ENCODE results near the gene SPTBN1. TPM values are rescaled to one million over a fixed set of nuclear protein-coding genes. Genes with fewer than 3 reads are reported as not detected.

Gene SPTBN1
- total RNA-seq, 2 experiments from 2014 or later, result 132 to 183 TPM

- intact Hi-C loops (cut with micrococcal nuclease; ENCODE audit: unreplicated experiment), result no loop called here
- Histone ChIP-seq H3K4me2 (ENCODE audit: low read length) (no peak overlapping the region), H4K20me1 (ENCODE audit: insufficient read depth, low read length) (0 out of 2 replicates have a peak, but pooled peaks cover 2% of the 10 kb centered on the region), H3K4me1 (ENCODE audit: insufficient read depth, low read length, poor library complexity, severe bottlenecking) (peaks cover 91% of the 10 kb centered on the region), H3K4me3 (ENCODE audit: low read depth, low read length, poor library complexity, severe bottlenecking) (no peak overlapping the region), H3K9me3 (ENCODE audit: low read length) (no peaks in the 10 kb centered on the region), H3K36me3 (ENCODE audit: insufficient read depth, low read length) (peaks cover 8% of the 10 kb centered on the region; the same call in 1 of the 2 replicates), H3K79me2 (ENCODE audit: insufficient read depth, low read depth, low read length) (peaks cover 100% of the 10 kb centered on the region), H3K9me2 (ENCODE audit: insufficient read depth, low read length) (no peaks in the 10 kb centered on the region), H2AFZ (ENCODE audit: low read length) (no peak overlapping the region), H3K27ac (ENCODE audit: low read depth, low read length, poor library complexity, severe bottlenecking) (no peak overlapping the region)
- ChIA-PET POLR2A (no interaction called here), CTCF (ENCODE audit: unreplicated experiment) (no interaction called here)
- TF ChIP-seq CTCF (conservative IDR thresholded peaks at IDR 0.05; ENCODE audit: low read length) (no peak), EZH2phosphoT487 (IDR thresholded peaks at IDR 0.05; ENCODE audit: borderline replicate concordance, low read depth, low read length) (no peak)
- no TSS peak for BruUV-seq (replicated peaks)
- no peak for DNase-seq (ENCODE audit: low spot score)
Measured at GRCh38 chr2:54566896-54567295, 110.8 kb downstream of the SPTBN1 start.

GRCh38 chr2:54568876-54569321 is 112.8 kb downstream of the SPTBN1 start:
- ChIA-PET CTCF (ENCODE audit: unreplicated experiment) (no interaction called here), POLR2A (interaction anchor here (0.7 to 5.8 kb wide), 6 partner anchors 10 to 476 kb away, joined by 3 to 56 read pairs (median 7); no protein-coding TSS in a partner anchor)
- Histone ChIP-seq H3K36me3 (ENCODE audit: insufficient read depth, low read length) (peaks cover 8% of the 10 kb centered on the region; the same call in 1 of the 2 replicates), H3K9me3 (ENCODE audit: low read length) (no peaks in the 10 kb centered on the region), H3K4me2 (ENCODE audit: low read length) (peak overlapping the region; percentile 73), H4K20me1 (ENCODE audit: insufficient read depth, low read length) (no peaks in the 10 kb centered on the region), H3K9me2 (ENCODE audit: insufficient read depth, low read length) (no peaks in the 10 kb centered on the region), H3K4me1 (ENCODE audit: insufficient read depth, low read length, poor library complexity, severe bottlenecking) (peaks cover 94% of the 10 kb centered on the region), H3K4me3 (ENCODE audit: low read depth, low read length, poor library complexity, severe bottlenecking) (peak overlapping the region; percentile 51), H2AFZ (ENCODE audit: low read length) (no peak overlapping the region), H3K79me2 (ENCODE audit: insufficient read depth, low read depth, low read length) (peaks cover 100% of the 10 kb centered on the region), H3K27ac (ENCODE audit: low read depth, low read length, poor library complexity, severe bottlenecking) (peak overlapping the region; percentile 87)
- intact Hi-C loops (cut with micrococcal nuclease; ENCODE audit: unreplicated experiment), result loop anchor here (1.0 kb wide), 1 partner anchor 8 kb away; no protein-coding TSS in a partner anchor
- no TSS peak for BruUV-seq (replicated peaks)
- no peak for TF ChIP-seq CTCF (conservative IDR thresholded peaks at IDR 0.05; ENCODE audit: low read length)
- TF ChIP-seq EZH2phosphoT487 (IDR thresholded peaks at IDR 0.05; ENCODE audit: borderline replicate concordance, low read depth, low read length), result no peak
- peak; percentile 43 for DNase-seq (ENCODE audit: low spot score)

- peaks cover 94% of the 10 kb centered on the region for H3K4me1 ChIP-seq (ENCODE audit: insufficient read depth, low read length, poor library complexity, severe bottlenecking)
- no peaks in the 10 kb centered on the region for H4K20me1 ChIP-seq (ENCODE audit: insufficient read depth, low read length)
- ChIA-PET CTCF (ENCODE audit: unreplicated experiment) (interaction anchor here (1.1 kb wide), 1 partner anchor 11 kb away, joined by 3 read pairs; no protein-coding TSS in a partner anchor), POLR2A (interaction anchor here (0.7 to 5.8 kb wide), 8 partner anchors 8 to 477 kb away, joined by 3 to 56 read pairs (median 6); no protein-coding TSS in a partner anchor)
- H2AFZ ChIP-seq (ENCODE audit: low read length), result no peak overlapping the region
- H3K79me2 ChIP-seq (ENCODE audit: insufficient read depth, low read depth, low read length), result peaks cover 100% of the 10 kb centered on the region
- DNase-seq (ENCODE audit: low spot score), result peak; percentile 66
- BruUV-seq (replicated peaks), result no TSS peak
- H3K9me2 ChIP-seq (ENCODE audit: insufficient read depth, low read length), result no peaks in the 10 kb centered on the region
- H3K36me3 ChIP-seq (ENCODE audit: insufficient read depth, low read length), result 0 out of 2 replicates have a peak, but pooled peaks cover 3% of the 10 kb centered on the region
- H3K4me2 ChIP-seq (ENCODE audit: low read length), result peak overlapping the region; percentile 73
- H3K27ac ChIP-seq (ENCODE audit: low read depth, low read length, poor library complexity, severe bottlenecking), result peak overlapping the region; percentile 87
- peak overlapping the region; percentile 51 for H3K4me3 ChIP-seq (ENCODE audit: low read depth, low read length, poor library complexity, severe bottlenecking)
- no peak for TF ChIP-seq CTCF (conservative IDR thresholded peaks at IDR 0.05; ENCODE audit: low read length)
- no peak for TF ChIP-seq EZH2phosphoT487 (IDR thresholded peaks at IDR 0.05; ENCODE audit: borderline replicate concordance, low read depth, low read length)
- intact Hi-C loops (cut with micrococcal nuclease; ENCODE audit: unreplicated experiment), result loop anchor here (1.0 to 5.0 kb wide), 4 partner anchors 9 to 217 kb away; no protein-coding TSS in a partner anchor
- H3K9me3 ChIP-seq (ENCODE audit: low read length), result no peaks in the 10 kb centered on the region
Measured at GRCh38 chr2:54569745-54570301, 113.7 kb downstream of the SPTBN1 start.

Measured in OCI-LY7 (cell line).